ENCODE results near the gene CREB5. TPM values are rescaled to one million over a fixed set of nuclear protein-coding genes. Genes with fewer than 3 reads are reported as not detected.
"Not testable (repeated sequence)": the region's sequence is repeated elsewhere in the genome, so short reads cannot be mapped to it uniquely, and the experiment has no call there.

CREB5 gene
- total RNA-seq, 2 donors from 2014 or later, result 0.72 TPM; not detected in 1

DNA sequence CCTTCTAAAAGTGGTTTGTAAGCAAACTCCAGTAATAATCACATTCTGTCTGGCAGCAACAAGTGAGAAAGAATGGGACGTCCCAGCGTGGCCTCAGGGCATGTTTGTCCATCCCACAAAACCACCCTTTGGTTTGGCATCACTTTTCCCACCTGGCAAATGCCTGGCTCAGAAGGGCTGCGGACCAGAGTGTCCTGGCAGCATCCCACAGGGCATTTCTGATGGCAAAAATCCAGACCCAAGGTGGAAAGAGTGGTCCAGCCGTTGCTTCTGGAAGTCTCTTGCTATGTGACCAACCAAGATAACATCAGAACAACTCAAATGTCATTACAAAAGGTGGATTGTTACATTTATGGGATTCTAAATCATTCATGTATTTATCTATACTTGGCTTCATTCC is 174.4 kb downstream of the CREB5 start:
- Mint-ChIP-seq H3K9me3 (no peaks in the 10 kb centered on the region), H3K36me3 (no peaks in the 10 kb centered on the region), H3K27ac (no peak overlapping the region)
- ATAC-seq, result no peak
- DNase-seq (ENCODE audit: low spot score in 2 of 2), result no peak

DNA sequence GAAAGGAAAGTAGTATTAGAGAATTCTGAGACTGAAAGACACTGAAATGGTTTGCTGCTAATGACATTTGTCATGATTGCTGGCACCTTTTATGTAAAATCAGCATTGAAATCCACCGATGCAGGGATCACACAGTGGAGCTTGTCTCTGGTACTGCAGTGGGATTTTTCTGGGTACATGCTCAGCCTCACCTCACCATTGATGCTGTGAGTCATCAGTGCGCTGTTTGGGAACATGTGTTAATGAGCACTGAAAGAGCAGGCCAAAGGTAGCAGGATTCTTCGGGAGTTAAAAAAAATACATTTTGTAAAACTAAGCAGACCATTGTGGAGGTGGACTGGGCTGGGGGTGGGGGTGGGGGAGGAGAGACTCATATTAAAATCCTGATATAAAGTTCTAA is 174.9 kb downstream of the CREB5 start:
- Mint-ChIP-seq H3K27ac (no peak overlapping the region), H3K36me3 (no peaks in the 10 kb centered on the region), H3K9me3 (no peaks in the 10 kb centered on the region)
- ATAC-seq (no peak), DNase-seq (ENCODE audit: low spot score in 2 of 2) (no peak)

DNA sequence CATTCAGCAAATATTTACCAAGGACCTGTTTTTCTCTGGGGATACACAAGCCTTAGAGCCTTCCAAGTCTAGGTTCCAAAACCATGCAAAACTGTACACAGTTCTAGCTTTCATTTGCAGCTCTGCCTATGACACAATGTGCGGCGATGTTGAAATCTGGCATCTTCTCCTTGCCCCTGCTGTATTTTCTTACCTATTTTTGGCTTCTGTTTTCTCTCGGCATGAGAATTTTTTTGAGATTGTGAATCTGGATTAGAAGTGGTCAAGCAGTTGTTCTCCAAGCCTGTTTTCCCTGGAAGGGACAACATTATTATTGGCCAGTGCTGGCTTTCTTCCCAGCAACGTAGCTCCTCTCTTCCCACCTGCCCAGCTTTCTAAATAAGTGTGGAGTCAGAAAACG is 176.3 kb downstream of the CREB5 start:
- no peak overlapping the region for H3K27ac Mint-ChIP-seq
- H3K36me3 Mint-ChIP-seq, result no peaks in the 10 kb centered on the region
- no peaks in the 10 kb centered on the region for H3K9me3 Mint-ChIP-seq
- DNase-seq (ENCODE audit: low spot score in 2 of 2) (no peak), ATAC-seq (no peak)

DNA sequence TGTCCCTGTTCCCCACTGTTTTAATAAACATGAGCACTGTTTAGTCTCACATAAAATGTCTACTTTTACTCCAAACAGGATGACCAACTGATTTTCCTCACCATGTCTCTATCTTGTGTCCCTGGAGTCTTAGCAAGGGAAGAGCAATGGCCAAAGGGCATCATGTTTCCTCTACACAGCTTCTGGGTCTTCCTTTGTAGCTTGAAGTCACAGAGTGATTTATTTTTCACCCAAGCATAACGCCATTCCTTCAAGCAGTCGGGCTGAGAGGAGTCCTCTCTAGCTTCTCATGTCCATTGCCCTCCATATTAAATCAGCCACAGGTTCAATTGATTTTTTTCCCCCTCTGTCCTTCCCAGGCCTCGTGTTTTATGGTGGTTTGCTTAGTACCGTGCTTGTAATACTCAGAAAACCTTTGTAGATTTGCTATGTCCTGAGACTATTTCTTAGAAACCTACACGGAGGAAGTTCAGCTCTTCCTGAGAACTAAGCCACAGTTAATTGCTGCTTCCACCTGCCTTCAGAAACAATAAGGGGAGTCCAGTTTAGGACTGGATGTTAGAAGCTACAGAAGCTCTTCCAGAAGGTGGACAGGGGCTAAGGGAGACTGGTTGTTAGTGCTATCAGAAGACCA is 178.8 kb downstream of the CREB5 start:
- DNase-seq (ENCODE audit: low spot score in 2 of 2) (no peak), ATAC-seq (no peak)
- Mint-ChIP-seq H3K27ac (no peak overlapping the region), H3K36me3 (no peaks in the 10 kb centered on the region), H3K9me3 (no peaks in the 10 kb centered on the region)

- Mint-ChIP-seq H3K36me3 (no peaks in the 10 kb centered on the region), H3K27ac (no peak overlapping the region), H3K9me3 (no peaks in the 10 kb centered on the region)
- ATAC-seq, result no peak
- DNase-seq (ENCODE audit: low spot score in 2 of 2), result no peak
These were observed 179.5 kb downstream of the CREB5 start for GRCh38 chr7:28591725-28592349.

DNA sequence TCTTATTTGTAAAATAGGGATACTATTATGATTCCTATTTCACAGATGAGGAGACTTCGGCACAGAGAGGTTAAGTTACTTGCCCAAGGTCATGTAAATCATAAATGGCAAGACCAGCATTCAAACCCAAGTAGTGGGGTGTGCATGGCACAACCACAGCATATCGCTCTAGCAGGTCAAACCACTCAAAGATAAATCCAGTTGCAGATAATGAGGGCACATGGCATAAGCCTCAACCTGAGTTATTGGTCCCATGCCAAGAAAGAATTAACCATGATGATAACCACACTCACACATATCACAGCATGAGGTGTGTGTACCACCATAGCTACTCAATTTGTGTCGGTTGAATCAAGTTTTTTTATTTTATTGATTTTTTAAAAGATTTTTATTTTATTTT is 180.5 kb downstream of the CREB5 start:
- DNase-seq (ENCODE audit: low spot score in 2 of 2), result no peak
- Mint-ChIP-seq H3K9me3 (no peaks in the 10 kb centered on the region), H3K27ac (no peak overlapping the region), H3K36me3 (no peaks in the 10 kb centered on the region)
- ATAC-seq, result no peak

- Mint-ChIP-seq H3K27ac (no peak overlapping the region), H3K36me3 (no peaks in the 10 kb centered on the region), H3K9me3 (no peaks in the 10 kb centered on the region)
- no peak for ATAC-seq
- DNase-seq (ENCODE audit: low spot score in 2 of 2), result no peak
These were observed 182.8 kb downstream of the CREB5 start for GRCh38 chr7:28595076-28595475.

- no peak for ATAC-seq
- DNase-seq (ENCODE audit: low spot score in 2 of 2), result no peak
- no peaks in the 10 kb centered on the region for H3K36me3 Mint-ChIP-seq
- H3K27ac Mint-ChIP-seq, result no peak overlapping the region
- no peaks in the 10 kb centered on the region for H3K9me3 Mint-ChIP-seq
These were observed 183.5 kb downstream of the CREB5 start for GRCh38 chr7:28595801-28596200.

DNA sequence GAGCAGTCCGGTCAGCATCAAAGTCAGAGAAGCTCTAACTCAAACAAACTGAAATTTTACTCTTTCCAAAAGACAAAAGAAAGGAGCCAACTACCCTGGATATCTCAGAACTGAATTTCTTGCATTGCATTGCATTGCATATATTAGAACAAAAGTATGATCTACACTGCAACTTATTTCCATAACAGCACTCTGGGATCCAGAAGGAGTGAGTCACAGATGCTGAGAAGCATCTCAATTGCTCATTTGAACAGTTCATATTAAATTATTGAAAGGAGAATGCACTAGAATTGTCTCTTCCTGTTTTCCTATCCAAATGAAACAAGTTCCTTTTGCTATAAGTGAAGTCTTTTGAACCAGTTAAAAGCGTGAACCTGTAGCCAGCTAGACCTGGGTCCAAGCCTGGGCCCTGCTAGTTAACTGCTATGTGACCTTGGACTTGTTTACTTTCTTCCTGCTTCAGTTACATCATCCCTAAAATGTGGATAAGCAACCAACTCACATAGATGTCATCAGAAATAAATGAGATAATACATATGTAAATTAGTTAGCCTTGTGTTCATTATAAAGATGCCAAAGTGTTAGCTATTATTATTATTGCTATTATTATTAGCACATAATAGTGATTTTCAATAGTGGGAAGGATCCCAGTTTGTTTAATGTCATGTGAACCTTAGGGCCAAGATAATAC is 184.1 kb downstream of the CREB5 start:
- H3K9me3 Mint-ChIP-seq, result no peaks in the 10 kb centered on the region
- ATAC-seq (no peak), DNase-seq (ENCODE audit: low spot score in 2 of 2) (no peak)
- no peaks in the 10 kb centered on the region for H3K36me3 Mint-ChIP-seq
- no peak overlapping the region for H3K27ac Mint-ChIP-seq

DNA sequence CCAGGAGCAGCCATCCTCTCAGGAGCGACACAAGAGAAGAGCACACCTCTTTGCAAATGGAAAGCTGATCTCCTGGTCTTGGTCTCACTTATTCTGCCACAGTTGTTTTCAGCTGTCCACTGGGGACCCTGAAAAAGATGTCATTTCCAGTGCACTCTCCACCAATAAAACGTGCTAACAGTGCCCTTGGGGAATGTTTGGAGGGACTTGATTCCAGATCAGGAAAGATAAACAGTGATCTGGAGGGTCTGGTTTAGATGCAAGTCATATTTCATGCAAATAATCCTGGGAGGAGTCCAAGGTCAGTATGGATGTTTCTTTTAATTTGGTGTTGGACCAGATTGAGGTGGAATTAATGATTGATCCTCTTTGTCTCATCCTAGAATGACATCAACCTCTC is 185.0 kb downstream of the CREB5 start:
- DNase-seq (ENCODE audit: low spot score in 2 of 2) (no peak), ATAC-seq (no peak)
- H3K9me3 Mint-ChIP-seq, result no peaks in the 10 kb centered on the region
- H3K36me3 Mint-ChIP-seq, result no peaks in the 10 kb centered on the region
- no peak overlapping the region for H3K27ac Mint-ChIP-seq

DNA sequence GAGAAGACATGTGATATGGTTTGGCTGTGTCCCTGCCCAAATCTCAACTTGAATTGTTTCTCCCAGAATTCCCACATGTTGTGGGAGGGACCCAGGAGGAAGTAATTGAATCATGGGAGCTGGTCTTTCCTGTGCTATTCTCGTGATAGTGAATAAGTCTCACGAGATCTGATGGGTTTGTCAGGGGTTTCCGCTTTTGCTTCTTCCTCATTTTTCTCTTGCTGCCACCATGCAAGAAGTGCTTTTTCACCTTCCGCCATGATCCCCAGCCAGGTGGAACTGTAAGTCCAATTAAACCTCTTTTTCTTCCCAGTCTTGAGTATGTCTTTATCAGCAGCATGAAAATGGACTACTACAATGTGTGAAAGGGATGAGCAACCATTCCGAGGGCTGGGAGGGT is 185.7 kb downstream of the CREB5 start:
- not testable (repeated sequence) for ATAC-seq; H3K27ac Mint-ChIP-seq; H3K9me3 Mint-ChIP-seq; H3K36me3 Mint-ChIP-seq; DNase-seq (ENCODE audit: low spot score in 2 of 2)

DNA sequence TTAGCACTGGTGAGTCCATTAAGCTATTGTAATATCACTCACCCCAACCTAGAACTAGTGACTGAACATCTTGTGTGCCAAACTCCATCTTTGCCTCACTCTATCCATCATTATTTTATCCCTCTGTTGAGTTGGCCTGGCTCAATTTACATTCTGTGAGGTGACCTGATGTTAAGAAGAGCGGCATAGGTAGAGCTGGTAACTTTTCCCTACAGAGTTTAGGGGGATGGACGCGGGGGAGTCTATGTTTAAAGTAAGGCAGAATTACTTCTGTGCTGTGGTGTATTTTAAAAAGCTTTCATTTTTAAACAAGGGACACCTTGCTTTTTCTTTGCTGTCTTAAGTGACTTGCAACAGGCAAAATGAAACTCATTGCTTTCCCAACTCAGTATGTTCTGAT is 186.3 kb downstream of the CREB5 start:
- DNase-seq (ENCODE audit: low spot score in 2 of 2) (no peak), ATAC-seq (no peak)
- no peak overlapping the region for H3K27ac Mint-ChIP-seq
- no peaks in the 10 kb centered on the region for H3K36me3 Mint-ChIP-seq
- H3K9me3 Mint-ChIP-seq, result peaks cover 0 to 4% of the 10 kb centered on the region in 2 donors

- peaks cover 0 to 4% of the 10 kb centered on the region in 2 donors for H3K9me3 Mint-ChIP-seq
- H3K27ac Mint-ChIP-seq, result no peak overlapping the region
- ATAC-seq (no peak), DNase-seq (ENCODE audit: low spot score in 2 of 2) (no peak)
- H3K36me3 Mint-ChIP-seq, result no peaks in the 10 kb centered on the region
These were observed 187.1 kb downstream of the CREB5 start for GRCh38 chr7:28599411-28599810.

DNA sequence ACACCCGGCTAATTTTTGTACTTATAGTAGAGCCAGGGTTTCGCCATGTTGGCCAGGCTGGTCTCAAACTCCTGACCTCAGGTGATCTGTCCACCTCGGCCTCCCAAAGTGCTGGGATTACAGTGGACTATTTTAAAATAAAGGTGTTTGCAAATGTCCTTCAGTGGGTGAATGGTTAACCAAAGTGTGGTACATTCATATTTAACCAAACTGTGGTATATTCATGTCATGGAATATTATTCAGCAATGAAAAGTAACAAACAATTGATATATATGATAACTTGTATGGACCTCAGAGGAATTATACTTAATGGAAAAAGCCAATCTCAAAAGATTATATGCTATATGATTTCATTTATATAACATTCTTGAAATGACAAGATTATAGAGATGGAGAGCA is 190.0 kb downstream of the CREB5 start:
- no peak for ATAC-seq
- no peak for DNase-seq (ENCODE audit: low spot score in 2 of 2)
- Mint-ChIP-seq H3K36me3 (no peaks in the 10 kb centered on the region), H3K9me3 (peaks cover 0 to 4% of the 10 kb centered on the region in 2 donors), H3K27ac (no peak overlapping the region)

DNA sequence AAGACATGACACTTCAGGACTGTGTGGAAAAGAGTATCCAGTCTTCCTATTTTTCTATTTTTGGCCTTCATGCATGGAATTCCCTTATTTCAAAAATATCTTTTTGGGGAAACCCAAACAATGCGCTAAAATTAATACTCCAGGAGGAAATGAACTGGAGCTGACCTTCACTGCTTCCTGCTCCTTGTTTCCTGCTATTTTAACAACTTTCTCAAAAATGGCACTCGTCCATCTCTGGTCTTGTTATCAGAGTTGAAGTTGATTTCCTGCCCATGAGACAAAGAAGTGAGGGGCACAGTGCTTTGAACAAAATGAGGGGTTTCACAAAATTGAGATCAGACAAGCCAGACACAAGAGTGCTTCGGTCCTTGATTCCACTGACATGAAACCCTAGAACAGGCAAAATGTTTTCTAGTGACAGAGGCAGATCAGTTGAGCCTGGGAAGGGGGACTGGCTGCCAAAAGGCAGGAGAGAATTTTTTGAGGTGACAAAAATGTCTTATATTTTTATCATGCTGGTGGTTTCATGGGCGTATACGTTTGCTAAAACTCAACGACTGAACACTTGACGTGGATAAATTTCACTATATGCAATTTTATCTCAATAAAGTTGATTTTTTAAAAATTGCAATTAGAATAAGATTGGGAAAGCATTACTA is 193.2 kb downstream of the CREB5 start:
- no peak for ATAC-seq
- no peak for DNase-seq (ENCODE audit: low spot score in 2 of 2)
- H3K36me3 Mint-ChIP-seq, result no peaks in the 10 kb centered on the region

DNA sequence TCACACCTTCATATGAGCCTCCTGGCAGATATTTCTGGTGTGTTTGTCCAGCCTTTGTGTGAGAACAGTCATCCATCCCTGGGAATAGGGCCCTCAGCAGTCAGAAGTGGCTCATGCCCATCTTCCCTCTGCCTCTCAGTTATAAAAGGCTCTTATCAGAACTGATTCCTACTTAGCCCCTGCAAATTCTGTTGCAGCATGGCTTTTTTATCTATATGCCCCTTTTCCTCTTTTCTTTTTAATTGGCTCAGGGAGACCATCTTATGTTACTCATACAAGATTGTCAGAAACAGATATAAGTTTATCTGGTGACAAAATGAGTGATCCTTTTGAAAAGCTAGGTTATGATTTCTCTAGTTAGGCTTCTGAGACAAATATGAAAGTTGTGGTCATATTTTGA is 194.1 kb downstream of the CREB5 start:
- peaks cover 0 to 4% of the 10 kb centered on the region in 2 donors for H3K9me3 Mint-ChIP-seq
- ATAC-seq (no peak), DNase-seq (ENCODE audit: low spot score in 2 of 2) (no peak)

More for the DNA sequence above, 193.2 kb downstream of the CREB5 start:
- Mint-ChIP-seq H3K9me3 (peaks cover 0 to 4% of the 10 kb centered on the region in 2 donors), H3K27ac (no peak overlapping the region)

GRCh38 chr7:28607855-28608193 is 195.5 kb downstream of the CREB5 start:
- no peak for DNase-seq (ENCODE audit: low spot score in 2 of 2)
- no peak for ATAC-seq
- no peak overlapping the region for H3K27ac Mint-ChIP-seq

More for the DNA sequence above, 194.1 kb downstream of the CREB5 start:
- Mint-ChIP-seq H3K36me3 (no peaks in the 10 kb centered on the region), H3K27ac (no peak overlapping the region)

More at GRCh38 chr7:28607855-28608193, 195.5 kb downstream of the CREB5 start:
- Mint-ChIP-seq H3K9me3 (peaks cover 0 to 4% of the 10 kb centered on the region in 2 donors), H3K36me3 (no peaks in the 10 kb centered on the region)
